Osteoblast (primary cell): Measurements from ENCODE around the gene LRRC59. TPM values are rescaled to one million over a fixed set of nuclear protein-coding genes. Genes with fewer than 3 reads are reported as not detected.

Experiments
- DNase-seq: peaks from one replicate; pipeline ENCODE4 v3.0.0; 2011; ENCODE audit warnings: low spot score, mixed read lengths; ENCODE audit not compliant: insufficient read length; ENCODE audit errors: missing footprints
- H2AFZ ChIP-seq: 2 replicates; pipeline ENCODE4 v1.6.0; 2011; ENCODE audit warnings: mild to moderate bottlenecking, low read length
- H3K27ac ChIP-seq: 2 replicates; pipeline ENCODE4 v1.5.1; 2011; ENCODE audit warnings: mild to moderate bottlenecking, low read depth, low read length, moderate library complexity
- H3K27me3 ChIP-seq: 2 replicates; pipeline ENCODE4 v1.6.0; 2012; ENCODE audit warnings: mild to moderate bottlenecking, control low read depth, inconsistent platforms, low read length, moderate library complexity; ENCODE audit not compliant: insufficient read depth
- H3K36me3 ChIP-seq: 2 replicates; pipeline ENCODE4 v1.5.1; 2011; ENCODE audit warnings: mild to moderate bottlenecking, low read length, control low read depth, moderate library complexity; ENCODE audit not compliant: insufficient read depth
- H3K4me1 ChIP-seq: 2 replicates; pipeline ENCODE4 v1.5.1; 2011; ENCODE audit warnings: mild to moderate bottlenecking, low read length, control low read depth, moderate library complexity; ENCODE audit not compliant: insufficient read depth
- H3K4me2 ChIP-seq: 2 replicates; pipeline ENCODE4 v1.6.0; 2011; ENCODE audit warnings: mild to moderate bottlenecking, low read length; ENCODE audit not compliant: insufficient read depth
- H3K4me3 ChIP-seq: fragments of 200-600 bp; sonication (generic); 3 replicates; pipeline ENCODE4 v1.5.1; 2012; ENCODE audit warnings: mild to moderate bottlenecking, low read length, inconsistent platforms; ENCODE audit not compliant: insufficient read depth
- H3K79me2 ChIP-seq: 2 replicates; pipeline ENCODE4 v1.6.0; 2012; ENCODE audit warnings: mild to moderate bottlenecking, low read length, control low read depth, inconsistent platforms; ENCODE audit not compliant: insufficient read depth
- H3K9me3 ChIP-seq: 2 replicates; pipeline ENCODE4 v1.5.1; 2011; ENCODE audit warnings: low read depth, low read length, control low read depth
- H4K20me1 ChIP-seq: 2 replicates; pipeline ENCODE4 v1.6.0; 2012; ENCODE audit warnings: mild to moderate bottlenecking, low read length, control low read depth; ENCODE audit not compliant: insufficient read depth
- CTCF ChIP-seq: IDR thresholded peaks from 2 replicates; pipeline ENCODE4 v1.5.1; 2011; ENCODE audit warnings: mild to moderate bottlenecking, low read depth, low read length, moderate library complexity; ENCODE audit errors: extremely low read depth
- total RNA-seq: library from RNA; depleted of rRNA; stranded (reverse); fragments of >200 nt; gene quantifications from 2 replicates; pipeline ENCODE4 v1.2.3, GENCODE V29; 2012

LRRC59 gene
- total RNA-seq, 1 donor: 121 TPM

- Histone ChIP-seq H3K79me2 (peaks cover 31% of the 10 kb centered on the region), H4K20me1 (peaks cover 3% of the 10 kb centered on the region), H3K36me3 (no peaks in the 10 kb centered on the region), H3K27ac (peak within 1 kb of the TSS; percentile 72), H3K4me2 (peak within 1 kb of the TSS; percentile 93), H3K9me3 (no peaks in the 10 kb centered on the region), H3K4me1 (peaks cover 50% of the 10 kb centered on the region), H3K4me3 (peak within 1 kb of the TSS; percentile 77), H2AFZ (peak within 1 kb of the TSS; percentile 93), H3K27me3 (no peaks in the 10 kb centered on the region)
- peak; percentile 96 for DNase-seq
- no peak for TF ChIP-seq CTCF
Observed at GRCh38 chr17:50425682-50426471, 28.6 kb upstream of the LRRC59 start, which contains the start of gene ACSF2. ACSF2 (plus strand) TSS chr17:50426218; CDS start chr17:50426262, 44 bp downstream.

GRCh38 chr17:50424996-50425681, 27.8 kb upstream of the LRRC59 start:
- H3K9me3 ChIP-seq: no peaks in the 10 kb centered on the region
- TF ChIP-seq CTCF: no peak
- H3K27ac ChIP-seq: peak overlapping the region; percentile 72
- peak overlapping the region; percentile 90 for H3K4me2 ChIP-seq
- peak; percentile 74 for DNase-seq
- peak overlapping the region; percentile 93 for H2AFZ ChIP-seq
- peaks cover 55% of the 10 kb centered on the region for H3K4me1 ChIP-seq
- no peaks in the 10 kb centered on the region for H3K36me3 ChIP-seq
- peaks cover 28% of the 10 kb centered on the region for H3K79me2 ChIP-seq
- H4K20me1 ChIP-seq: peaks cover 3% of the 10 kb centered on the region
- no peaks in the 10 kb centered on the region for H3K27me3 ChIP-seq
- H3K4me3 ChIP-seq: peak overlapping the region; percentile 77

GRCh38 chr17:50424246-50424995, 27.1 kb upstream of the LRRC59 start:
- peak overlapping the region; percentile 53 for H3K4me2 ChIP-seq
- peak overlapping the region; percentile 62 for H2AFZ ChIP-seq
- TF ChIP-seq CTCF: no peak
- H3K27ac ChIP-seq: peak overlapping the region; percentile 72
- no peaks in the 10 kb centered on the region for H3K27me3 ChIP-seq
- H4K20me1 ChIP-seq: peaks cover 3% of the 10 kb centered on the region
- H3K9me3 ChIP-seq: no peaks in the 10 kb centered on the region
- no peaks in the 10 kb centered on the region for H3K36me3 ChIP-seq
- peaks cover 23% of the 10 kb centered on the region for H3K79me2 ChIP-seq
- H3K4me3 ChIP-seq: no peak overlapping the region
- DNase-seq: peak; percentile 85
- peaks cover 55% of the 10 kb centered on the region for H3K4me1 ChIP-seq
